Brain microvascular endothelial cell (primary cell): Measurements from ENCODE around the gene LRRC3C.

Experiments
- DNase-seq: peaks from one replicate; pipeline ENCODE4 v3.0.0-alpha.2; 2020
- H3K27ac ChIP-seq: fragments of 250-450 bp; sonication (Bioruptor Pico); 2 replicates; pipeline ENCODE4 v1.5.1; 2020; ENCODE audit warnings: mild to moderate bottlenecking, moderate library complexity
- H3K27me3 ChIP-seq: fragments of 250-450 bp; sonication (Bioruptor Pico); replicated peaks from 2 replicates; pipeline ENCODE4 v1.5.1; 2020; ENCODE audit warnings: mild to moderate bottlenecking
- H3K36me3 ChIP-seq: fragments of 250-450 bp; sonication (Bioruptor Pico); replicated peaks from 2 replicates; pipeline ENCODE4 v1.5.1; 2020; ENCODE audit warnings: mild to moderate bottlenecking
- H3K4me3 ChIP-seq: 2 replicates; pipeline ENCODE4 v1.5.1; 2011; ENCODE audit warnings: low read depth, mild to moderate bottlenecking, control low read depth, low read length, moderate library complexity
- CTCF ChIP-seq: IDR thresholded peaks from 2 replicates; pipeline ENCODE4 v1.5.1; 2011; ENCODE audit warnings: low read depth, mild to moderate bottlenecking, moderate library complexity, low read length, control low read depth, inconsistent platforms; ENCODE audit errors: missing control alignments
- in situ Hi-C: cut with HindIII; loops from 2 replicates; pipeline ENCODE4 v1.10.0; 2017; ENCODE audit warnings: low sequenced_read_pairs, low pct_ligation_motif_present

LRRC3C gene

GRCh38 chr17:39971076-39971603 is 43.6 kb downstream of the LRRC3C start:
- no peak overlapping the region for H3K4me3 ChIP-seq
- TF ChIP-seq CTCF: no peak
- in situ Hi-C loops: no loop called here
- no peaks in the 10 kb centered on the region for H3K27me3 ChIP-seq
- no peak for DNase-seq
- no peak overlapping the region for H3K27ac ChIP-seq
- no peaks in the 10 kb centered on the region for H3K36me3 ChIP-seq

- Histone ChIP-seq H3K27ac (no peak overlapping the region), H3K4me3 (no peak overlapping the region), H3K36me3 (no peaks in the 10 kb centered on the region), H3K27me3 (no peaks in the 10 kb centered on the region)
- DNase-seq: no peak
- in situ Hi-C loops: no loop called here
- TF ChIP-seq CTCF: no peak
These were observed 44.7 kb downstream of the LRRC3C start for GRCh38 chr17:39972271-39972670.

- no peaks in the 10 kb centered on the region for H3K27me3 ChIP-seq
- no peak overlapping the region for H3K4me3 ChIP-seq
- TF ChIP-seq CTCF: no peak
- no peak overlapping the region for H3K27ac ChIP-seq
- no peak for DNase-seq
- in situ Hi-C loops: no loop called here
- H3K36me3 ChIP-seq: no peaks in the 10 kb centered on the region
These were observed 46.0 kb downstream of the LRRC3C start for GRCh38 chr17:39973496-39973895.

- H3K36me3 ChIP-seq: no peaks in the 10 kb centered on the region
- TF ChIP-seq CTCF: no peak
- no peak overlapping the region for H3K27ac ChIP-seq
- no peak overlapping the region for H3K4me3 ChIP-seq
- in situ Hi-C loops: no loop called here
- no peak for DNase-seq
- no peaks in the 10 kb centered on the region for H3K27me3 ChIP-seq
These were observed 46.9 kb downstream of the LRRC3C start for GRCh38 chr17:39974433-39974832.

- no peak for TF ChIP-seq CTCF
- DNase-seq: no peak
- peaks cover under 1% of the 10 kb centered on the region for H3K36me3 ChIP-seq
- no peaks in the 10 kb centered on the region for H3K27me3 ChIP-seq
- no peak overlapping the region for H3K4me3 ChIP-seq
- H3K27ac ChIP-seq: no peak overlapping the region
- in situ Hi-C loops: no loop called here
These were observed 48.3 kb downstream of the LRRC3C start for GRCh38 chr17:39975801-39976200.

- H3K4me3 ChIP-seq: no peak overlapping the region
- H3K27ac ChIP-seq: no peak overlapping the region
- DNase-seq: peak; percentile 69
- H3K36me3 ChIP-seq: peaks cover 6% of the 10 kb centered on the region
- no peak for TF ChIP-seq CTCF
- in situ Hi-C loops: no loop called here
- H3K27me3 ChIP-seq: no peaks in the 10 kb centered on the region
These were observed 51.6 kb downstream of the LRRC3C start for GRCh38 chr17:39979016-39979670.
